Measurements from ENCODE around the gene PSMB7. TPM values are rescaled to one million over a fixed set of nuclear protein-coding genes. Genes with fewer than 3 reads are reported as not detected.

The PSMB7 gene
- total and polyA plus RNA-seq, 2 of the 13 experiments (the other 11 are each of a cell fraction or from before 2014, with no cell fraction given), result 259 to 291 TPM

DNA sequence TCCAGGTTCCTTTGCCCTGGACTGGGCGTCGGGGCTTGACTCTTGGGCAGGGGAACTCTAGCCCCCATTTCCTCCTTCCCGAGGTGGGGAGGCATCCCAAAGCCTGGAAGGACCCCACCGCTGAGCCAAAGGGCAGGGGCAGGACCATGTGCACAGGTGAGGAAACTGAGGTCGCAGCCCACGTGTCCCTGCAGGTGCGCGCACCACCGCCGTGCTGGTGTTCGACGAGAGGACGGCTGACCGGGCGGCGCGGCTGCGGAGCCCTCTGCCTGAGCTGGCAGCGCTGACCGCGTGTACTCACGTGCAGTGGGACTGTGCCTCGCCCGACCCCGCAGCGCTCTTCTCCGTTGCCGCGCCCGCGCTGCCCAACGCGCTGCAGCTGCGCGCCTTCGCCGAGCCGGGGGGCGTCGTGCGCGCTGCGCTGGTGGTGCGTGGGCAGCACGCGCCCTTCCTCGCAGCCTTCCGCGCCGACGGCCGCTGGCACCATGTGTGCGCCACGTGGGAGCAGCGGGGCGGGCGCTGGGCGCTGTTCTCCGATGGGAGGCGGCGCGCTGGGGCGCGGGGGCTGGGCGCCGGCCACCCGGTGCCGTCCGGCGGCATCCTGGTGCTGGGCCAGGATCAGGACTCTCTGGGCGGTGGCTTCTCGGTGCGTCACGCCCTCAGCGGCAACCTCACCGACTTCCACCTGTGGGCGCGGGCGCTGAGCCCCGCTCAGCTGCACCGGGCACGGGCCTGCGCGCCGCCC lies 37.8 kb upstream of the PSMB7 start:
- DNase-seq (ENCODE audit: low spot score) (no peak), FAIRE-seq (no peak), ATAC-seq (peak; percentile 9; the same call in 1 of the 3 replicates)
- in situ Hi-C loops (cut with HindIII; ENCODE audit: extremely low pct_ligation_motif_present, low pct_unique_long_range_greater_than_20kb), result no loop called here
- Histone ChIP-seq H3K4me1 (ENCODE audit: insufficient read depth, low read length) (peaks cover 10% of the 10 kb centered on the region; the same call in 1 of the 2 replicates), H4K20me1 (ENCODE audit: insufficient read depth, low read length) (no peaks in the 10 kb centered on the region), H3K79me2 (ENCODE audit: insufficient read depth, low read length) (no peaks in the 10 kb centered on the region), H3K4me2 (ENCODE audit: low read depth, low read length) (peak overlapping the region; percentile 51), H3K9me3 (ENCODE audit: low read length) (no peaks in the 10 kb centered on the region), H3K36me3 (replicated peaks in 1 of 2; ENCODE audit: control insufficient read depth in 1 of 2, insufficient read depth in 2 of 2, low read length in 2 of 2) (no peaks in the 10 kb centered on the region), H3K4me3 (replicated peaks in 1 of 3; ENCODE audit: insufficient read depth in 1 of 3, low read depth in 2 of 3, low read length in 3 of 3) (peak overlapping the region in 2 of 3 experiments; percentile 46 to 55; a peak in 3 of 6 replicates), H3K9ac (ENCODE audit: insufficient read depth, low read depth, low read length) (no peak overlapping the region), H3K27ac (ENCODE audit: extremely low read length, insufficient read depth, low read length) (no peak overlapping the region), H2AFZ (ENCODE audit: low read length) (no peak overlapping the region), H3K27me3 (ENCODE audit: control insufficient read depth in 1 of 2, insufficient read depth in 2 of 2, low read length in 2 of 2) (peaks cover 15 to 43% of the 10 kb centered on the region in 2 experiments; a peak in 3 of 5 replicates)
- CTCF ChIA-PET (ENCODE audit: low intra/inter-chr PET ratio, low total read pairs), result no interaction called here
- POLR2A ChIA-PET, result interaction anchor here (0.6 kb wide), 1 partner anchor 9 kb away, joined by 3 read pairs; no protein-coding TSS in a partner anchor
- 91% methylated on average over 38 of the region's 85 CpGs for WGBS (ENCODE audit: low lambda C conversion rate)
- TF ChIP-seq SETDB1 (CRISPR knock-in tag; IDR thresholded peaks at IDR 0.05; ENCODE audit: borderline replicate concordance) (no peak), ZNF672 (CRISPR knock-in tag; IDR thresholded peaks at IDR 0.05) (no peak), MAFF (IDR thresholded peaks at IDR 0.05; ENCODE audit: low read depth, low read length) (no peak)
- TF ChIP-seq, protein P1, sequence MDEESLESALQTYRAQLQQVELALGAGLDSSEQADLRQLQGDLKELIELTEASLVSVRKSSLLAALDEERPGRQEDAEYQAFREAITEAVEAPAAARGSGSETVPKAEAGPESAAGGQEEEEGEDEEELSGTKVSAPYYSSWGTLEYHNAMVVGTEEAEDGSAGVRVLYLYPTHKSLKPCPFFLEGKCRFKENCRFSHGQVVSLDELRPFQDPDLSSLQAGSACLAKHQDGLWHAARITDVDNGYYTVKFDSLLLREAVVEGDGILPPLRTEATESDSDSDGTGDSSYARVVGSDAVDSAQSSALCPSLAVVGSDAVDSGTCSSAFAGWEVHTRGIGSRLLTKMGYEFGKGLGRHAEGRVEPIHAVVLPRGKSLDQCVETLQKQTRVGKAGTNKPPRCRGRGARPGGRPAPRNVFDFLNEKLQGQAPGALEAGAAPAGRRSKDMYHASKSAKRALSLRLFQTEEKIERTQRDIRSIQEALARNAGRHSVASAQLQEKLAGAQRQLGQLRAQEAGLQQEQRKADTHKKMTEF (CRISPR knock-in tag; IDR thresholded peaks at IDR 0.05), result no peak
- TF ChIP-seq, protein P2, sequence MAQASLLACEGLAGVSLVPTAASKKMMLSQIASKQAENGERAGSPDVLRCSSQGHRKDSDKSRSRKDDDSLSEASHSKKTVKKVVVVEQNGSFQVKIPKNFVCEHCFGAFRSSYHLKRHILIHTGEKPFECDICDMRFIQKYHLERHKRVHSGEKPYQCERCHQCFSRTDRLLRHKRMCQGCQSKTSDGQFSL (CRISPR knock-in tag; IDR thresholded peaks at IDR 0.05), result no peak
- no TSS peak for BruUV-seq (replicated peaks)
- intact Hi-C loops (cut with micrococcal nuclease; ENCODE audit: unreplicated experiment), result no loop called here

DNA sequence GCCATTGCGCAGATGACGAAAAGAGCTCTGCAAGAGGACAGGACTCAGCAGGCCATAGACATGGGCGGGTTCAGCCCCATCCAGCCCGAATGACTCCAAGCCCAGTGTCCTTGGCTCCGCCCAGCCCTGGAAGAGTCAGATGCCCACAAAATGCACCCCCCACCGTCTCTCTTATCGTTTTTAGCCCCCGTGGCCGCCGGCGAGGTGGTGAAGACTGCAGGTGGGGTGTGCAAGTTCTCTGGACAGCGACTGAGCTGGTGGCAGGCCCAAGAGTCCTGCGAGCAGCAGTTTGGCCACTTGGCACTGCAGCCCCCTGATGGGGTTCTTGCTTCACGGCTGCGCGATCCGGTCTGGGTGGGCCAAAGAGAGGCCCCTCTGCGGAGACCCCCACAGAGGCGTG lies 37.1 kb upstream of the PSMB7 start:
- Histone ChIP-seq H2AFZ (ENCODE audit: low read length) (no peak overlapping the region), H3K36me3 (replicated peaks in 1 of 2; ENCODE audit: control insufficient read depth in 1 of 2, insufficient read depth in 2 of 2, low read length in 2 of 2) (no peaks in the 10 kb centered on the region), H3K79me2 (ENCODE audit: insufficient read depth, low read length) (no peaks in the 10 kb centered on the region), H3K27ac (ENCODE audit: extremely low read length, insufficient read depth, low read length) (no peak overlapping the region), H3K27me3 (ENCODE audit: control insufficient read depth in 1 of 2, insufficient read depth in 2 of 2, low read length in 2 of 2) (peaks cover 15 to 43% of the 10 kb centered on the region in 2 experiments; a peak in 3 of 5 replicates), H3K4me2 (ENCODE audit: low read depth, low read length) (no peak overlapping the region), H4K20me1 (ENCODE audit: insufficient read depth, low read length) (no peaks in the 10 kb centered on the region), H3K9ac (ENCODE audit: insufficient read depth, low read depth, low read length) (no peak overlapping the region), H3K4me3 (replicated peaks in 1 of 3; ENCODE audit: insufficient read depth in 1 of 3, low read depth in 2 of 3, low read length in 3 of 3) (no peak overlapping the region), H3K9me3 (ENCODE audit: low read length) (no peaks in the 10 kb centered on the region), H3K4me1 (ENCODE audit: insufficient read depth, low read length) (peaks cover 10% of the 10 kb centered on the region; the same call in 1 of the 2 replicates)
- FAIRE-seq (no peak), DNase-seq (ENCODE audit: low spot score) (no peak), ATAC-seq (no peak)
- 47% methylated on average over 14 of the region's 19 CpGs for WGBS (ENCODE audit: low lambda C conversion rate)
- in situ Hi-C loops (cut with HindIII; ENCODE audit: extremely low pct_ligation_motif_present, low pct_unique_long_range_greater_than_20kb) (no loop called here), intact Hi-C loops (cut with micrococcal nuclease; ENCODE audit: unreplicated experiment) (no loop called here)
- ChIA-PET CTCF (ENCODE audit: low intra/inter-chr PET ratio, low total read pairs) (no interaction called here), POLR2A (no interaction called here)
- no TSS peak for BruUV-seq (replicated peaks)
- TF ChIP-seq NFE2 (CRISPR knock-in tag; IDR thresholded peaks at IDR 0.05) (no peak), NKX3-1 (CRISPR knock-in tag; IDR thresholded peaks at IDR 0.05) (no peak), IRF9 (CRISPR knock-in tag; IDR thresholded peaks at IDR 0.05; ENCODE audit: borderline replicate concordance) (no peak), SIN3A (IDR thresholded peaks at IDR 0.05; ENCODE audit: borderline replicate concordance, low read depth, low read length) (no peak), ZFP36L1 (CRISPR knock-in tag; IDR thresholded peaks at IDR 0.05) (no peak)
- TF ChIP-seq, protein P3, sequence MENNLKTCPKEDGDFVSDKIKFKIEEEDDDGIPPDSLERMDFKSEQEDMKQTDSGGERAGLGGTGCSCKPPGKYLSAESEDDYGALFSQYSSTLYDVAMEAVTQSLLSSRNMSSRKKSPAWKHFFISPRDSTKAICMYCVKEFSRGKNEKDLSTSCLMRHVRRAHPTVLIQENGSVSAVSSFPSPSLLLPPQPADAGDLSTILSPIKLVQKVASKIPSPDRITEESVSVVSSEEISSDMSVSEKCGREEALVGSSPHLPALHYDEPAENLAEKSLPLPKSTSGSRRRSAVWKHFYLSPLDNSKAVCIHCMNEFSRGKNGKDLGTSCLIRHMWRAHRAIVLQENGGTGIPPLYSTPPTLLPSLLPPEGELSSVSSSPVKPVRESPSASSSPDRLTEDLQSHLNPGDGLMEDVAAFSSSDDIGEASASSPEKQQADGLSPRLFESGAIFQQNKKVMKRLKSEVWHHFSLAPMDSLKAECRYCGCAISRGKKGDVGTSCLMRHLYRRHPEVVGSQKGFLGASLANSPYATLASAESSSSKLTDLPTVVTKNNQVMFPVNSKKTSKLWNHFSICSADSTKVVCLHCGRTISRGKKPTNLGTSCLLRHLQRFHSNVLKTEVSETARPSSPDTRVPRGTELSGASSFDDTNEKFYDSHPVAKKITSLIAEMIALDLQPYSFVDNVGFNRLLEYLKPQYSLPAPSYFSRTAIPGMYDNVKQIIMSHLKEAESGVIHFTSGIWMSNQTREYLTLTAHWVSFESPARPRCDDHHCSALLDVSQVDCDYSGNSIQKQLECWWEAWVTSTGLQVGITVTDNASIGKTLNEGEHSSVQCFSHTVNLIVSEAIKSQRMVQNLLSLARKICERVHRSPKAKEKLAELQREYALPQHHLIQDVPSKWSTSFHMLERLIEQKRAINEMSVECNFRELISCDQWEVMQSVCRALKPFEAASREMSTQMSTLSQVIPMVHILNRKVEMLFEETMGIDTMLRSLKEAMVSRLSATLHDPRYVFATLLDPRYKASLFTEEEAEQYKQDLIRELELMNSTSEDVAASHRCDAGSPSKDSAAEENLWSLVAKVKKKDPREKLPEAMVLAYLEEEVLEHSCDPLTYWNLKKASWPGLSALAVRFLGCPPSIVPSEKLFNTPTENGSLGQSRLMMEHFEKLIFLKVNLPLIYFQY (CRISPR knock-in tag; IDR thresholded peaks at IDR 0.05; ENCODE audit: borderline replicate concordance), result no peak
